ENCODE results near the gene GADD45B. TPM values are rescaled to one million over a fixed set of nuclear protein-coding genes. Genes with fewer than 3 reads are reported as not detected.

Gene GADD45B
- polyA plus RNA-seq, 1 donor from 2014 or later = not detected

DNA sequence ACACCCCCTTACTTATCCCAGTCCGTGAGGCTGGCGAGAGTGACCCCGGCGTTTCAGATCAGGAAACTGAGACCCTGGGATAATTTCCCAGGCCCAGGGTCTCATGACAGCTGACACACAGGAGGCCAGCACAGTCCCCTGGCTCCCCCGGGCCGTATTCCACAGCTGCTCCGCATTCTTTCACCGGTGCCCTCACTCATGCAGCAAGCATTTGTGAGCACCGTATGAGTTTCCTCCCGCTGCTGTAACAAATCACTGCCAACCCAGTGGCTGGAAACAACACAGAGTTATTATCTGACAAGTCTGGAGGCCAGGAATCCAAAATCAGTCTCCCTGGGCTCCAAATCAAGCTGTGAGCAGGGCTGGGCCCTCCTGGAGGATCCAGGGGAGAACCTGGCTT, 21.3 kb downstream of the GADD45B start:
- no peaks in the 10 kb centered on the region for H3F3A ChIP-seq (ENCODE audit: insufficient read depth, low read length, poor library complexity, severe bottlenecking)
- H2AFZ ChIP-seq (ENCODE audit: low read depth, low read length) = no peak overlapping the region
- H3K36me3 ChIP-seq (ENCODE audit: insufficient read depth, low read length) = no peaks in the 10 kb centered on the region
- no peak overlapping the region for H3K4me2 ChIP-seq (ENCODE audit: low read length)
- no peak overlapping the region for H3K27ac ChIP-seq (ENCODE audit: low read length)
- H3K9me3 ChIP-seq (ENCODE audit: low read length) = no peaks in the 10 kb centered on the region
- H3K79me2 ChIP-seq (replicated peaks; ENCODE audit: insufficient read depth, low read length) = no peaks in the 10 kb centered on the region
- no peaks in the 10 kb centered on the region for H3K9me2 ChIP-seq (ENCODE audit: insufficient read depth, low read length)
- H3K4me3 ChIP-seq (ENCODE audit: low read length) = no peak overlapping the region
- H4K20me1 ChIP-seq (ENCODE audit: insufficient read depth) = no peaks in the 10 kb centered on the region
- peaks cover 13% of the 10 kb centered on the region for H3K27me3 ChIP-seq (ENCODE audit: insufficient read depth, low read depth, low read length)
- H3K9ac ChIP-seq (ENCODE audit: low read length) = no peak overlapping the region
- TF ChIP-seq EZH2 (IDR thresholded peaks at IDR 0.05; ENCODE audit: borderline replicate concordance, insufficient read depth, low read length, poor library complexity, severe bottlenecking) (no peak), RAD21 (conservative IDR thresholded peaks at IDR 0.05) (no peak), MXI1 (conservative IDR thresholded peaks at IDR 0.05; ENCODE audit: poor library complexity, severe bottlenecking) (no peak), TAF1 (IDR thresholded peaks at IDR 0.05; ENCODE audit: low read depth) (no peak), SMC3 (conservative IDR thresholded peaks at IDR 0.05; ENCODE audit: poor library complexity) (no peak), POLR2AphosphoS5 (IDR thresholded peaks at IDR 0.05) (no peak), EP300 (conservative IDR thresholded peaks at IDR 0.05; ENCODE audit: poor library complexity, severe bottlenecking) (no peak)
- TF ChIP-seq, protein P1, sequence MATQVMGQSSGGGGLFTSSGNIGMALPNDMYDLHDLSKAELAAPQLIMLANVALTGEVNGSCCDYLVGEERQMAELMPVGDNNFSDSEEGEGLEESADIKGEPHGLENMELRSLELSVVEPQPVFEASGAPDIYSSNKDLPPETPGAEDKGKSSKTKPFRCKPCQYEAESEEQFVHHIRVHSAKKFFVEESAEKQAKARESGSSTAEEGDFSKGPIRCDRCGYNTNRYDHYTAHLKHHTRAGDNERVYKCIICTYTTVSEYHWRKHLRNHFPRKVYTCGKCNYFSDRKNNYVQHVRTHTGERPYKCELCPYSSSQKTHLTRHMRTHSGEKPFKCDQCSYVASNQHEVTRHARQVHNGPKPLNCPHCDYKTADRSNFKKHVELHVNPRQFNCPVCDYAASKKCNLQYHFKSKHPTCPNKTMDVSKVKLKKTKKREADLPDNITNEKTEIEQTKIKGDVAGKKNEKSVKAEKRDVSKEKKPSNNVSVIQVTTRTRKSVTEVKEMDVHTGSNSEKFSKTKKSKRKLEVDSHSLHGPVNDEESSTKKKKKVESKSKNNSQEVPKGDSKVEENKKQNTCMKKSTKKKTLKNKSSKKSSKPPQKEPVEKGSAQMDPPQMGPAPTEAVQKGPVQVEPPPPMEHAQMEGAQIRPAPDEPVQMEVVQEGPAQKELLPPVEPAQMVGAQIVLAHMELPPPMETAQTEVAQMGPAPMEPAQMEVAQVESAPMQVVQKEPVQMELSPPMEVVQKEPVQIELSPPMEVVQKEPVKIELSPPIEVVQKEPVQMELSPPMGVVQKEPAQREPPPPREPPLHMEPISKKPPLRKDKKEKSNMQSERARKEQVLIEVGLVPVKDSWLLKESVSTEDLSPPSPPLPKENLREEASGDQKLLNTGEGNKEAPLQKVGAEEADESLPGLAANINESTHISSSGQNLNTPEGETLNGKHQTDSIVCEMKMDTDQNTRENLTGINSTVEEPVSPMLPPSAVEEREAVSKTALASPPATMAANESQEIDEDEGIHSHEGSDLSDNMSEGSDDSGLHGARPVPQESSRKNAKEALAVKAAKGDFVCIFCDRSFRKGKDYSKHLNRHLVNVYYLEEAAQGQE (IDR thresholded peaks at IDR 0.05; ENCODE audit: borderline replicate concordance) = no peak
- TF ChIP-seq, protein P2, sequence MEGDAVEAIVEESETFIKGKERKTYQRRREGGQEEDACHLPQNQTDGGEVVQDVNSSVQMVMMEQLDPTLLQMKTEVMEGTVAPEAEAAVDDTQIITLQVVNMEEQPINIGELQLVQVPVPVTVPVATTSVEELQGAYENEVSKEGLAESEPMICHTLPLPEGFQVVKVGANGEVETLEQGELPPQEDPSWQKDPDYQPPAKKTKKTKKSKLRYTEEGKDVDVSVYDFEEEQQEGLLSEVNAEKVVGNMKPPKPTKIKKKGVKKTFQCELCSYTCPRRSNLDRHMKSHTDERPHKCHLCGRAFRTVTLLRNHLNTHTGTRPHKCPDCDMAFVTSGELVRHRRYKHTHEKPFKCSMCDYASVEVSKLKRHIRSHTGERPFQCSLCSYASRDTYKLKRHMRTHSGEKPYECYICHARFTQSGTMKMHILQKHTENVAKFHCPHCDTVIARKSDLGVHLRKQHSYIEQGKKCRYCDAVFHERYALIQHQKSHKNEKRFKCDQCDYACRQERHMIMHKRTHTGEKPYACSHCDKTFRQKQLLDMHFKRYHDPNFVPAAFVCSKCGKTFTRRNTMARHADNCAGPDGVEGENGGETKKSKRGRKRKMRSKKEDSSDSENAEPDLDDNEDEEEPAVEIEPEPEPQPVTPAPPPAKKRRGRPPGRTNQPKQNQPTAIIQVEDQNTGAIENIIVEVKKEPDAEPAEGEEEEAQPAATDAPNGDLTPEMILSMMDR (IDR thresholded peaks at IDR 0.05; ENCODE audit: poor library complexity, severe bottlenecking) = no peak

DNA sequence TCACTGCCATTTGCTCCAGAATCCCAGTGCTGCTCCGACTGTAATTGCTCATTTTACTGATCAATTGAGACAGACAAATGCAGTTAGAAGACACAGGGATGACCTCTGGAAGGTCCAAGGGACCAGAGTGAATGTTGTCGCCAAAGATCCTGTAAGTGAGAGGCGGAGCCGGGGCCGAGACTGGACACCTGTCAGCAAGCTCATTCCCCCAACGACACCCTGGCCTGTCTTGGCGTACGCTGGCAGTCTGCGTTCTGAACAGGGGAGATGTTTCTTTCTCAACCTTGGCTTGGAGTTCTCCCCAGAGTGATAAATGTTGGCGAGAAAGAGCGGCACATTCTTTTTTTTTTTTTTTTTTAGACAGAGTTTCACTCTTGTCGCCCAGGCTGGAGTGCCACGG, 24.2 kb downstream of the GADD45B start:
- no peaks in the 10 kb centered on the region for H3K79me2 ChIP-seq (replicated peaks; ENCODE audit: insufficient read depth, low read length)
- H3K36me3 ChIP-seq (ENCODE audit: insufficient read depth, low read length) = no peaks in the 10 kb centered on the region
- no peaks in the 10 kb centered on the region for H3K9me3 ChIP-seq (ENCODE audit: low read length)
- no peaks in the 10 kb centered on the region for H3K9me2 ChIP-seq (ENCODE audit: insufficient read depth, low read length)
- no peaks in the 10 kb centered on the region for H4K20me1 ChIP-seq (ENCODE audit: insufficient read depth)
- no peak overlapping the region for H3K9ac ChIP-seq (ENCODE audit: low read length)
- H3K27me3 ChIP-seq (ENCODE audit: insufficient read depth, low read depth, low read length) = peaks cover 2% of the 10 kb centered on the region
- H3K27ac ChIP-seq (ENCODE audit: low read length) = no peak overlapping the region
- no peaks in the 10 kb centered on the region for H3F3A ChIP-seq (ENCODE audit: insufficient read depth, low read length, poor library complexity, severe bottlenecking)
- H3K4me3 ChIP-seq (ENCODE audit: low read length) = no peak overlapping the region
- no peak overlapping the region for H2AFZ ChIP-seq (ENCODE audit: low read depth, low read length)
- no peak for TF ChIP-seq MXI1 (conservative IDR thresholded peaks at IDR 0.05; ENCODE audit: poor library complexity, severe bottlenecking)
- TF ChIP-seq, protein P1 (IDR thresholded peaks at IDR 0.05; ENCODE audit: borderline replicate concordance) = no peak
- no peak for TF ChIP-seq TAF1 (IDR thresholded peaks at IDR 0.05; ENCODE audit: low read depth)
- no peak for TF ChIP-seq EP300 (conservative IDR thresholded peaks at IDR 0.05; ENCODE audit: poor library complexity, severe bottlenecking)
- no peak for TF ChIP-seq POLR2AphosphoS5 (IDR thresholded peaks at IDR 0.05)
- no peak for TF ChIP-seq RAD21 (conservative IDR thresholded peaks at IDR 0.05)
- TF ChIP-seq, protein P2 (IDR thresholded peaks at IDR 0.05; ENCODE audit: poor library complexity, severe bottlenecking) = no peak
- no peak for TF ChIP-seq SMC3 (conservative IDR thresholded peaks at IDR 0.05; ENCODE audit: poor library complexity)
- no peak for TF ChIP-seq EZH2 (IDR thresholded peaks at IDR 0.05; ENCODE audit: borderline replicate concordance, insufficient read depth, low read length, poor library complexity, severe bottlenecking)
- no peak overlapping the region for H3K4me2 ChIP-seq (ENCODE audit: low read length)

Data from neural cell (in vitro differentiated cells).